NOMO-1 treated with dmso at 0.1 percent for 144 hours (cell line): ENCODE results near the gene CCDC187.

Experiments
- DNase-seq: peaks from one replicate; lab custom pipeline; 2025; ENCODE audit not compliant: unreplicated experiment; lab: John Stamatoyannopoulos, UW

CCDC187 gene

GRCh38 chr9:136313111-136314055, 9.5 kb upstream of the CCDC187 start:
- no peak for DNase-seq

GRCh38 chr9:136312436-136312835, 8.5 kb upstream of the CCDC187 start:
- DNase-seq = no peak

GRCh38 chr9:136312009-136312375, 8.1 kb upstream of the CCDC187 start:
- DNase-seq = no peak

GRCh38 chr9:136311051-136312008, 7.4 kb upstream of the CCDC187 start:
- no peak for DNase-seq

GRCh38 chr9:136310273-136311030, 6.6 kb upstream of the CCDC187 start:
- no peak for DNase-seq

- DNase-seq = no peak
Measured at GRCh38 chr9:136309806-136310220, 5.9 kb upstream of the CCDC187 start.

GRCh38 chr9:136309101-136309801, 5.4 kb upstream of the CCDC187 start:
- no peak for DNase-seq

GRCh38 chr9:136308702-136309053, 4.8 kb upstream of the CCDC187 start:
- DNase-seq = no peak

- no peak for DNase-seq
Measured at GRCh38 chr9:136308006-136308701, 4.3 kb upstream of the CCDC187 start.

GRCh38 chr9:136307215-136307750, 3.4 kb upstream of the CCDC187 start:
- DNase-seq = no peak

- no peak for DNase-seq
Measured at GRCh38 chr9:136306211-136307208, 2.6 kb upstream of the CCDC187 start.

GRCh38 chr9:136305804-136306203, 1.9 kb upstream of the CCDC187 start:
- DNase-seq = no peak

GRCh38 chr9:136304981-136305380, 1.1 kb upstream of the CCDC187 start:
- DNase-seq = no peak

- DNase-seq = no peak
Measured at GRCh38 chr9:136304456-136304855, 562 bp upstream of the CCDC187 start.

- DNase-seq = no peak
Measured at GRCh38 chr9:136303066-136303824, 649 bp downstream of the CCDC187 start.

GRCh38 chr9:136302527-136302926, 1.4 kb downstream of the CCDC187 start:
- no peak for DNase-seq

- DNase-seq = no peak
Measured at GRCh38 chr9:136300866-136301265, 3.0 kb downstream of the CCDC187 start.
